Measurements from ENCODE around the gene C11orf91.
"Not testable (repeated sequence)": the region's sequence is repeated elsewhere in the genome, so short reads cannot be mapped to it uniquely, and the experiment has no call there.

C11orf91 gene

GRCh38 chr11:33696931-33697638 lies 3.5 kb downstream of the C11orf91 start:
- no peak for DNase-seq (ENCODE audit: low spot score)

- no peak for DNase-seq (ENCODE audit: low spot score)
Measured at GRCh38 chr11:33696411-33696810, 4.2 kb downstream of the C11orf91 start.

- no peak for DNase-seq (ENCODE audit: low spot score)
Measured at GRCh38 chr11:33695051-33695566, 5.5 kb downstream of the C11orf91 start.

- no peak for DNase-seq (ENCODE audit: low spot score)
Measured at GRCh38 chr11:33694346-33695050, 6.1 kb downstream of the C11orf91 start.

GRCh38 chr11:33692541-33692940 lies 8.1 kb downstream of the C11orf91 start:
- no peak for DNase-seq (ENCODE audit: low spot score)

- DNase-seq (ENCODE audit: low spot score): peak; percentile 15
Measured at GRCh38 chr11:33692013-33692504, 8.6 kb downstream of the C11orf91 start.

GRCh38 chr11:33691066-33691864 lies 9.4 kb downstream of the C11orf91 start:
- no peak for DNase-seq (ENCODE audit: low spot score)

GRCh38 chr11:33690290-33691065 lies 10.1 kb downstream of the C11orf91 start:
- DNase-seq (ENCODE audit: low spot score): no peak

- no peak for DNase-seq (ENCODE audit: low spot score)
Measured at GRCh38 chr11:33689501-33689900, 11.1 kb downstream of the C11orf91 start.

GRCh38 chr11:33689085-33689484 lies 11.5 kb downstream of the C11orf91 start:
- no peak for DNase-seq (ENCODE audit: low spot score)

GRCh38 chr11:33687733-33688479 lies 12.7 kb downstream of the C11orf91 start:
- peak; percentile 69 for DNase-seq (ENCODE audit: low spot score)

- DNase-seq (ENCODE audit: low spot score): no peak
Measured at GRCh38 chr11:33685082-33685481, 15.5 kb downstream of the C11orf91 start.

GRCh38 chr11:33684003-33684706 lies 16.5 kb downstream of the C11orf91 start:
- no peak for DNase-seq (ENCODE audit: low spot score)

- DNase-seq (ENCODE audit: low spot score): no peak
Measured at GRCh38 chr11:33682446-33682845, 18.2 kb downstream of the C11orf91 start.

GRCh38 chr11:33682019-33682418 lies 18.6 kb downstream of the C11orf91 start:
- no peak for DNase-seq (ENCODE audit: low spot score)

- DNase-seq (ENCODE audit: low spot score): not testable (repeated sequence)
Measured at GRCh38 chr11:33678616-33679015, 22.0 kb downstream of the C11orf91 start.

GRCh38 chr11:33674035-33674814 lies 26.4 kb downstream of the C11orf91 start:
- no peak for DNase-seq (ENCODE audit: low spot score)

GRCh38 chr11:33672273-33672672 lies 28.4 kb downstream of the C11orf91 start:
- DNase-seq (ENCODE audit: low spot score): no peak

- no peak for DNase-seq (ENCODE audit: low spot score)
Measured at GRCh38 chr11:33670250-33671011, 30.2 kb downstream of the C11orf91 start.
